Lung microvascular endothelial cell (primary cell): ENCODE results near the gene SLC9A4. TPM values are rescaled to one million over a fixed set of nuclear protein-coding genes. Genes with fewer than 3 reads are reported as not detected.
"Not testable (repeated sequence)": the region's sequence is repeated elsewhere in the genome, so short reads cannot be mapped to it uniquely, and the experiment has no call there.

Source experiments
- DNase-seq, 2 donors: peaks; one replicate each; pipeline versions ENCODE4 v3.0.0 to v3.0.0-alpha.2; 2010; ENCODE audit warnings: low read depth in 2 of 2
- total RNA-seq: library from RNA; depleted of rRNA; stranded (reverse); fragments of >200 nt; gene quantifications from 2 replicates; pipeline ENCODE4 v1.2.1, GENCODE V29; 2014

SLC9A4 gene
- total RNA-seq, 1 donor from 2014 or later = not detected

DNA sequence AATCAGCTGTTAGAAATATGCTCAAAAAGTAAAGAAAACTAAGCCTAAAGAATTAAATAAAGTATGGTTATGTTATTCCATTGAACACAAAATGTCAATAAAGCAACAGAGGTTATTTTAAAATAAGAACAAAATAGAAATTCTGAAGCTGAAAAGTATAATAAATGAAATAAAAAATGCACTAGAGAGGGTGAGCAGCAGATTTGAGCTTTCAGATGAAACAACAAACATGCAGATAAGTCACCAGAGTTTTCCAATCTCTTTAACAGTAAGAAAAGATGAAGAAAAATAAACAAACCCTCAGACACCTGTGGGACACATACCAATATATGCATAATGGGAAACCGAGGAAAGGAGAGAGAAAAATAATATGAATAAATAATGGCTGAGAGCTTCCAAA is 76.0 kb downstream of the SLC9A4 start:
- DNase-seq = no peak

DNA sequence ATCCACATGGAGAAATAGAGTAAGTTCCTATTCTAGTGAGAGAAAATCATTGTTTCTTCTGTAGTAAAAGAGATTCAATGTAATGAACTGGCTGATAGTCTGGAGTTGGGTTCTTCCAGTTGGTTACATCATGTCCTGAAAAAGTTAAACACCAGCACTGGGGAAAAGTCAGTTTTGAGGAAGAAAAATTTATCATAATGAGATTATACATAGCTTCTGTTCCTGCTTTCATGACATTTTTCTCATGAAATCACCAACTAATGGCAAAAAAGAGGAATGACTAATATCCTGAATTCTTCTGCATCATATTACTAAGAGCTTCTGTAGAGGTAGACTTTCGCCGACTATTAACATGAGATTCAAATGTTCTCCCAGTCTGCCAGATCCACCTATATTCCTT is 77.1 kb downstream of the SLC9A4 start:
- no peak for DNase-seq

DNA sequence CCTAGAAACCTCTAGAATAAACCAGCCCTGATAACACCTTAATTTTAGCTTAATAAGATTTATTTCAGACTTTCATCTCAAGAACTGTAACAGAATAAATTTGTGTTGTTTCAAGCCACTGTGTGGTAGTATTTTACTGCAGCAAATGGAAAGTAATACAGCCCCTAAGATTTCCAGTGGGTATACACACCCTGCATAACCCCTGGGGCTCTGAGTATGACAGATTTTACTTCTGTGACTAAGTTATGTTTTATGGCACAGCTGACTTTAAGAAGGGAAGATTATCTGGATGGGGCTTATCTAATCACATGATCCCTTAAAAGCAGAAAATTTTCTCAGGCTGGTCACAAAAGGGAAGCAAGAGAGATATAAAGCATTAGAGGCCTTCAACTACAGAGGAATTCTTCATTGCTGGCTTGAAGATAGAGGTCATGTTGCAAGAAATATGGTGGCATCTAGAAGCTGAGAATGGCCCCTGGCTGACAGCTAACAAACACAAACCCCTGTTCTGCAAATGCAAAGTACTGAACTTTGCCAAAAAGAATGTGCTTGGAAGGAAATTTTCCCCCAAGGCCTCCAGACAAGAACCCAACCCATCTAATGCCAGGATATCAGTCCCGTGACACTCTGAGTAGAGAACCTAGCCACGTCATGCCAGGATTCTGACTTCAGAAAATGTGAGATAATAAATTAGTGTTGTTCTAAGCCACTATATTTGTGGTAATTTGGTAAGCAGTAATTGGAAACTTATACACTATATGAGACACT is 78.5 kb downstream of the SLC9A4 start:
- no peak for DNase-seq

DNA sequence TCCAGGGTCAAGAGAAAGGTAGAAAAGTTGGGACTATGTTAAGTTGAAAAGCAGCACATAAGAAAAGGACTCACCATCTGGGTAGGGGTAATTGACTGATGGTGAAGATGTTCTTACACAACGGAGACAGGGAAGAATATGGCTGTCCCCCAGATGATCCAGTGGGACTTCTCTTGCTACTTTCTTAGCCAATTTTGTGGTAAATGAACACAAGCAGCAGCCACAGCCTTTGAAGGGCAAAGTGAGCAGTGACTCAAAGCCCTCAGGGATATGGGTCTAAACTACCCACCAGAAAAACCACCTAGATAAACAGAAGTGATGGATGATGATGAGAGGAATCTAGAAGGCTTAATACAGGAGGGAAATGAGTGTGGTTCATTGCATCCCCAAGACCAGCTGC is 80.6 kb downstream of the SLC9A4 start:
- no peak for DNase-seq

DNA sequence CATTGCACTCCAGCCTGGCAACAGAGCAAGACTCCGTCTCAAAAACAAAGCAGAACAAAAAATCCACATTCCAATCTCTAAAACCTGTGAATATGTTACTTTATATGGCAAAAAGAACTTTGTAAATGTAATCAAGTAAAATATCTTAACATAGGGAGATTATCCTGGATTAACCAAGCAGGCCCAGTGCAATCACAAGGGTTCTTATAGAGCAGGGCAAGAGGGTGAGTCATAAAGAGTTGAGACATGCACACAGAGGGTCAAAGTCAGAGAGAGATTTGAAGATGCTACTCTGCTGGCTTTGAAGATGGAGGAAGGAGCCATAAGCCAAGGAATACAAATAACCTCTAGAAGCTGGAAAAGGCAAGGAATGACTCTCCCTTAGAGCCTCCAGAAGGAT is 85.4 kb downstream of the SLC9A4 start:
- DNase-seq = no peak

DNA sequence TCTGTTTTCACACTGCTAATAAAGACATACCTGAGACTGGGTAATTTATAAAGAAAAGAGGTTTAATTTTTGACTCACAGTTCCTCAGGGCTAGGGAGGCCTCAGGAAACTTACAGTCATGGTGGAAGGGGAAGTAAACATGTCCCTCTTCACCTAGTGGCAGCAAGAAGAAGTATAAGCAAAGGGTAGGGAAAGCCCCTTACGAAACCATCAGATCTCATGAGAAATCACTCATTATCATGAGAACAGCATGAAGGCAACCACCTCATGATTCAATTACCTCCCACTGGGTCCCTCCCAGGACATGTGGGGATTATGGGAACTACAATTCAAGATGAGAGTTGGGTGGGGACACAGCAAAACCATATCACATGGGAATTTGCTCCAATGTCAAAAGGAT is 89.5 kb downstream of the SLC9A4 start:
- DNase-seq = not testable (repeated sequence)

DNA sequence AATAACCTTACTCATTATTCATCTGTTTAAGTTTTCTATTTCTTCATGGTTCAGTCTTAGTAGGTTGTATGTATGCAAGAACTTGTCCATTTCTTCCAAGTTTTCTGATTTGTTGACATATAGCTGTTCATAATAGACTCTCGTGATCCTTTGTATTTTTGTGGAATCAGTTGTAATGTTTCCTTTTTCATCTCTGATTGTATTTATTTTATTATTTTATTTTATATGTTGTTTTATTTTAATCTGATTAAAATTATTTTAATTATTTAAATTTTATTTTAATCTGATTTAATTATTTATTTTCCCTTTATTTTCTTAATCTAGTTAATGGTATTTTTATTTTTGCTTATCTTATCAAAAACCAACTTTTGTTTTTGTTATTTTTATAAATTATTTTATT is 102.9 kb downstream of the SLC9A4 start:
- DNase-seq = no peak

DNA sequence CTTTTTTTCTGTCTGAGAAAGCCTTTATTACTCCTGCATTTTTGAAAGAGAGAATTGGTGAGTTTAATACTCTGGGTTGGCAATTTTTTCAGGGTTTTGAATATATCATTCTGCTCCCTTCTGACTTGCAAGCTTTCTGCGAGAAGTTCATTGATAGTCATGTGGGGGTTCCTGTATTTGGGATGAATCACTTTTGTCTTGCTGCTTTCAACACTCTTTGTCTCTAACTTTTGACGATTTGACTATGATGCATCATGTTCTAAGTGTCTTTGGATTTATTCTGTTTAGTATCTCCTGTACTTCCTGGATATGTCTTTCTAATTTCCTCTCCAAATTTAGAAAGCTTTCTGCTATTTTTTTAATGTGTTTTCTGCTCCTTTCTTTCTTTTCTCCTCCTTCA is 105.3 kb downstream of the SLC9A4 start:
- DNase-seq = no peak

DNA sequence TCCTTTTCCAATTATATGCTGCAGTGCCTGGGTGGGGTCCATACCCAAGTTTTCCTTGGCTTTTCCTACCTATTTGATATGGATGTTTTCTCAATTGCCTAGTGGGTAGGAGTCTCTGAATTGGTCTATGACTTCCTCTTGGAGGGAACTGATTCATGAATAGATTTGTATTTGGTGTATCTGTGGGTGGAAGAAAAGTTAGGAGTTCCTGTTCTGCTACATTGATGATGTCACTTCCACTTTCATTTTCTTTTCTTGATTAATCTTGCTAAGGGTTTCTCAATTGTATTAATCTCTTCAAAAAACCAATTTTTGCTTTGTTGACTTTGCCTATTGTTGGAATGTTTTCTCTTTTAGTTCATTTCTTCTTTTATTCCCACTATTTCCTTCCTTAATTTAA is 108.9 kb downstream of the SLC9A4 start:
- no peak for DNase-seq

DNA sequence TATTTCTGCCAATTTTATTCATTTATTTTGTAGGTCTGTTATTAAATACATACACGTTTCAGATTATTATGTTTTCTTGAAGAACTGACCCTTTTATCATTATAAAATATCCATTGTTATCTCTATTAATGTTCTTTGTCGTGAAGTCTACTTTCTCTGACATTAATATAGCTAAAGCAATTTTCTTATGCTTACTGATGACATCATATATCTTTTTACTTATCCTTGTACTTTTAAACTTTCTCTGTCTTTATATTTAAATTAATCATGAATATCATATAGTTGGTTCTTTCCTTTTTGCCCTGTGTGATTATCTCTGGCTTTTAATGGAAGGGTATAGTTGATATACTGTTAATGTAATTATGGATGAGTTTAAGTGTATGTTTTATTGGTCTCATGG is 109.8 kb downstream of the SLC9A4 start:
- no peak for DNase-seq

Other genes starting within 250 kb of the SLC9A4 start
- gene IL1RL1, start 161.7 kb upstream of the SLC9A4 start, total RNA-seq = 0.40 and 1.3 TPM in 2 replicates
- gene IL18R1, start 117.4 kb upstream of the SLC9A4 start, total RNA-seq = 0.20 and 0.22 TPM in 2 replicates
- not detected in 2 replicates for gene IL18RAP, start 50.1 kb upstream of the SLC9A4 start, total RNA-seq
- under 0.01 TPM in 1 of 2 replicates, not detected in the other for gene SLC9A2, start 146.3 kb downstream of the SLC9A4 start, total RNA-seq